DMS153 treated with DMSO at 0.1 percent for 48 hours (cell line): ENCODE data around the gene SSX2IP.
"Not testable (repeated sequence)": the region's sequence is repeated elsewhere in the genome, so short reads cannot be mapped to it uniquely, and the experiment has no call there.

Source experiments
- DNase-seq: peaks from one replicate; lab custom pipeline; 2025; ENCODE audit not compliant: unreplicated experiment; lab: John Stamatoyannopoulos, UW

SSX2IP gene

GRCh38 chr1:84620720-84621313, 69.4 kb downstream of the SSX2IP start:
- DNase-seq: peak; percentile 79

- peak; percentile 74 for DNase-seq
Measured at GRCh38 chr1:84619383-84620102, 70.7 kb downstream of the SSX2IP start.

DNA sequence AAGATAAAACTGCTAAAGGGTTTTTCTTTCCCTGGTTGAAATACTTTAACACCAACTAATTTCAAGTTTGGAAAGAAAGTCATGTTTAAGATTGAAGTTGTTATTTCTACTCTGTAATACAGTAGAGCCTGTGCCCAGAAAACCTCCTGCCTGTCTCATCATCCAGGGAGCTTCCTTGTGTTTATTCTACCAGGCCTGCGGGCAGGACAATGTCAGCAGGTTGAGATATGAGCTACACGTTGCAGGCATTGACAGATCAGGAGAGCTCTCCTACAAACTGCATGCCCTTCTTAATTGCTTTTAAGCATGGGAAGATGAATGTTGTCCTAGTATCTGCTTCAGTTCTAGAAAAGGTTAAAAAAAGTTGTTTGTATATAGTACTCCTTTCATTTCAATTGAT, 72.9 kb downstream of the SSX2IP start:
- DNase-seq: no peak

GRCh38 chr1:84615790-84616189, 74.5 kb downstream of the SSX2IP start:
- DNase-seq: no peak

- no peak for DNase-seq
Measured at GRCh38 chr1:84613887-84614286, 76.4 kb downstream of the SSX2IP start.

- no peak for DNase-seq
Measured at GRCh38 chr1:84613026-84613425, 77.2 kb downstream of the SSX2IP start.

DNA sequence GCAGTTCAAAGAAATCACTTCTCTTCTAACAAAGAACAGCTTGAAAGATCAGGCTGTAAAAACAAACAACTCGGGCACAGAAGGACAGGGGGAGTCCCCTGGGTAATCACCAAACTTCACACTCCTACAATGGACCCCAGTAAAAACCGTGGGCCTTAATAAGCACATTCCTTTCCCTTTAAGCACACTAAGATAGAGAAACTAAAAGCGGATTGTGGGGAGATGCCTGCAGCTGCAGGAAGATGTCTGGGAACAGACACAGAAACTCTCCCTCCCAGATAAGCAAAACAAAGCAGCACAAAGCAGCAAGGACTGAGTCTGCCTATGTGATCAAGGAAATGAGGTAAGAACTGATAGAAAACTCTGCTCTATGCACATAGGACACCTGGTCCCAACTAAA, 78.5 kb downstream of the SSX2IP start:
- no peak for DNase-seq

DNA sequence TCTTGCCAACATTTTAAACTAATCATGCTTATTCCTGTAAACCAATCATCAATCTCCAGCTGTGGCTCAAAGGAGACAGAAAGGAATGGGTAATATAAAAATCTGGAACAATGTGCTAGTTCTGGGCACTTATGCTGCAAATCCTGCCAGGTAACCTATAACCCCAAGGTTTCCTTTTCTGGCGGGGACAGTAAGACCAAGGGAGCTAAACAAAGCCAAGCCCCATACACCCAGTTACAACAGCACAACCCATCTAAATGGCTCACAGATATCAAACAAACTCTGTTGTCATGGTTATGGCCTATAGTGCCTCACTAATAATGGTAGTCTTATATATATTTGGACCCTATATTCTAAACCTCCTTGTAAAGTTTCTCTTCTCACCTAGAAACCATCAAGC, 79.2 kb downstream of the SSX2IP start:
- DNase-seq: no peak

- no peak for DNase-seq
Measured at GRCh38 chr1:84606977-84607376, 83.3 kb downstream of the SSX2IP start.

GRCh38 chr1:84605157-84605556, 85.1 kb downstream of the SSX2IP start:
- no peak for DNase-seq

GRCh38 chr1:84603941-84604830, 86.1 kb downstream of the SSX2IP start:
- peak; percentile 44 for DNase-seq

- DNase-seq: no peak
Measured at GRCh38 chr1:84603223-84603622, 87.0 kb downstream of the SSX2IP start.

DNA sequence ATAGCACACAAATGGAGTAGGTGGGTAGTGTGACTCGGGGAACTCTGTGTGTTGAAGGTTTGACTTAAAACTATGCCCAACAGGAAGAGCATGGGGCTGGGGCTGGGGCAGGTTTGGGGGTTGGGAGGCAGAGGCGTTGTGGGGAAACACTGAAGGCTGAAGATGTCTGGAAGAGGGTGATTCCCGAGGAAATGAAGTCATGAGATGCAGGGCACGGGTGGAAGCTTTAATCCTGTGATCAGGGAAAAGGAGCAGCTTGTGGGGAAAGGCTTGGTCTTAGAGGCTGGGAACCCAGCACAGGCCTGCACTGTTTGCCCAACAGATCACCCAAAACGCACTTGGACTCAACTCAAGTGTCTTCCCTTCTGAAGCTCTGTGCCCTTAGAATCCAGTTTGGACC, 89.5 kb downstream of the SSX2IP start:
- DNase-seq: no peak

DNA sequence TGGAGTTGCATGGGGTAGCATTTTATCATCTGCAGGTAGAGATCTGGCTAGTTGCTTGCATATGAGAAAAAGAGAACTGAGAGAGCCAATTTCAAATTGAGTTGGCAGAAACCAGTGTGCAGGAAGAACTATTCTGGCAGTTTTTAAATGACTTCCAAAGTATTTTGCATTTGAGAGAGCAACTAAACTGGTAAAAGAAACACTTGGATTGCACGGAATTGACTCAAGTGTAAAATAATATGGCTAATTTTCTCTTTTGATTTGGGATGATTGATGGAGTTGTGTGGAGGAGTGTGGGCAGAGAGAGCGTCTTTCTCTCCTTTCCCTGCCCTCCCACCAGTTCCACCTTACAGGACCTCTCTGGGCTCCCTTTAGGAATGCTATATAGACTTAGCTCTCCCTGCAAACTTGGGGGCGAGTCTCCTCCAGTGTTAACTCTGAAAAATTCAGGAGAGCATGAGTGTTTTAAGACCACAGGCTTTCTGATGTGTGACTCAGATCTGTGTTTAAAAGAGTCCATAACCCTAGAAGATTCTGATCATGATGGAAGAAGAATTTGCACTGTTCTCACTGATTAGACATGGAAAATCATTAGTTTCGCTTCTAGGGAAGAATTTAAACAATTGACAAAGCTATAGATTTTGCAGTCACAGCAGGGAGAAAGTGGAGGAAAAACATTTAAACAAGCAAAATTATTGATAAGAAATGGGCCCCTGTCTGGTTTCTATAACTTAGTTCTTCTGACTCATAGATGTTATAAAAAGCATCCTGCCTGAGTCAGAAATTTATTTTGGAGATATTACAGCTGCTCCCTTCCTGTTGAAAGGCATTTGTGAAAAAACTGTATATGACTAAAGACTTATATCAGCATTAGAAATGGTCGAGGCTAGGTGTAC, 91.2 kb downstream of the SSX2IP start:
- no peak for DNase-seq

DNA sequence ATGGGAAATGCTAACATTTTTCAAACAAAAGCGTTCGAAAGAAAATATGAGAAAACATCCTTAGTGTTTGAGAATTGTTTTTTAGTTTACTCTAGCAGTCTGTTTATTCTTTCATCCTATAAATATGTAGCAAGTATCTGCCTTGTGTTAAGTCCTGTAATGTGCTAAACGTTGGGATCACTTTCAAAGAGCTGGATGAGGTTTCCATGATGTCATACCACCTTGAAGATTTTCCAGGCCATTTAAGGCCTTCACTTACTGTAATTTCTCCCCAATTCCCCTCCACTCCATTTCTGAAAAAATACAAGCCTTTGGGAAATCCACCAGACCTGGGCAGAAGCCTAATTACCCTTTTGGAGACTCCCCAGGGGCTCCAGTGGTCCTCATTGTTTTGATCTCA, 91.8 kb downstream of the SSX2IP start:
- DNase-seq: no peak

DNA sequence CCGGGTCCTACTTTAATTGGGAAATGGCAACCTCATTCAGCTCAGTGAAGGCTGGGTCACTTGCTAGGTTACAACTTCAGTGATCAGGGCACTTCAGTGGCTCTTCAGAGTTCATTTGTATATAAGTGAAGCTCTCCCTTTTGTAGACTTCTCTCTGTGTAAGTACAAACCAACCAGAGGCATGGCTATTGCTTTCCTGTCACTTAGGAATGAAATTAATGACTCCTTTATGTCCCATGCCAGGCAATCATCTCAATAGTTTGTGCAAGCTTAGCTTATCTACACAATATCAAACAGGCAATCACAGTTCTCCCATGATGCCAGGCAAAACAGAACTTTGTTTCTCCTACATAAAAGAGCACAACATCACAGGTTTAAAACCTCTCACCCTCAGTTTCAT, 93.2 kb downstream of the SSX2IP start:
- DNase-seq: no peak

DNA sequence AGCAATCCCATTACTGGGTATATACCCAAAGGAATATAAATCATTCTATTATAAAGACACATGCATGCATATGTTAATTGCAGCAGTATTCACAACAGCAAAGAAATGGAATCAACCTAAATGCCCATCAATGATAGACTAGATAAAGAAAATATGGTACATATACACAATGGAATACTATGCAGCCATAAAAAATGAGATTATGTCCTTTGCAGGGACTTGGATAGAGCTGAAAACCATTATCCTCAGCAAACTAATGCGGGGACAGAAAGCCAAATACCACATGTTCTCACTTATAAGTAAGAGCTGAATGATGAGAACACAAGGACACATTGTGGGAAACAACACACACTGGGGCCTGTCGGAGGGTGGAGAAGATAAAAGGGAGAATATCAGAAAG, 95.3 kb downstream of the SSX2IP start:
- not testable (repeated sequence) for DNase-seq
